Hematopoietic multipotent progenitor cell treated with erythropoietin and hydrocortisone succinate and interleukin-3 and kit ligand, for 6 days (in vitro differentiated cells): ENCODE results near the gene WARS2.

Experiments
- DNase-seq: peaks from one replicate; pipeline ENCODE4 v3.0.0-alpha.2; 2015

WARS2 gene

GRCh38 chr1:118995312-118996016 is 145.0 kb downstream of the WARS2 start:
- DNase-seq: no peak

GRCh38 chr1:118993700-118994026 is 146.8 kb downstream of the WARS2 start:
- DNase-seq: no peak

- no peak for DNase-seq
Observed at GRCh38 chr1:118992868-118993699, 147.4 kb downstream of the WARS2 start.

- no peak for DNase-seq
Observed at GRCh38 chr1:118992237-118992825, 148.1 kb downstream of the WARS2 start.

GRCh38 chr1:118991448-118991847 is 149.0 kb downstream of the WARS2 start:
- DNase-seq: no peak

- DNase-seq: no peak
Observed at GRCh38 chr1:118990513-118991152, 149.8 kb downstream of the WARS2 start.

- no peak for DNase-seq
Observed at GRCh38 chr1:118989878-118990378, 150.5 kb downstream of the WARS2 start.

GRCh38 chr1:118989006-118989815 is 151.2 kb downstream of the WARS2 start:
- DNase-seq: no peak

- DNase-seq: no peak
Observed at GRCh38 chr1:118988186-118989005, 152.1 kb downstream of the WARS2 start, which contains the start of gene TBX15. TBX15 (minus strand) TSS chr1:118988343; CDS start chr1:118987795, 548 bp downstream.

GRCh38 chr1:118987468-118988185 is 152.8 kb downstream of the WARS2 start:
- no peak for DNase-seq

GRCh38 chr1:118986555-118987467 is 153.6 kb downstream of the WARS2 start:
- DNase-seq: no peak

- no peak for DNase-seq
Observed at GRCh38 chr1:118985640-118986554, 154.6 kb downstream of the WARS2 start.

- no peak for DNase-seq
Observed at GRCh38 chr1:118984722-118985639, 155.5 kb downstream of the WARS2 start.

- DNase-seq: no peak
Observed at GRCh38 chr1:118984086-118984721, 156.2 kb downstream of the WARS2 start.

- no peak for DNase-seq
Observed at GRCh38 chr1:118983558-118984041, 156.9 kb downstream of the WARS2 start.

GRCh38 chr1:118982821-118983557 is 157.5 kb downstream of the WARS2 start:
- no peak for DNase-seq
